ENCODE results near the gene MPPE1.
"Not testable (repeated sequence)": the region's sequence is repeated elsewhere in the genome, so short reads cannot be mapped to it uniquely, and the experiment has no call there.

Gene MPPE1, protein sequence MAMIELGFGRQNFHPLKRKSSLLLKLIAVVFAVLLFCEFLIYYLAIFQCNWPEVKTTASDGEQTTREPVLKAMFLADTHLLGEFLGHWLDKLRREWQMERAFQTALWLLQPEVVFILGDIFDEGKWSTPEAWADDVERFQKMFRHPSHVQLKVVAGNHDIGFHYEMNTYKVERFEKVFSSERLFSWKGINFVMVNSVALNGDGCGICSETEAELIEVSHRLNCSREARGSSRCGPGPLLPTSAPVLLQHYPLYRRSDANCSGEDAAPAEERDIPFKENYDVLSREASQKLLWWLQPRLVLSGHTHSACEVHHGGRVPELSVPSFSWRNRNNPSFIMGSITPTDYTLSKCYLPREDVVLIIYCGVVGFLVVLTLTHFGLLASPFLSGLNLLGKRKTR

DNA sequence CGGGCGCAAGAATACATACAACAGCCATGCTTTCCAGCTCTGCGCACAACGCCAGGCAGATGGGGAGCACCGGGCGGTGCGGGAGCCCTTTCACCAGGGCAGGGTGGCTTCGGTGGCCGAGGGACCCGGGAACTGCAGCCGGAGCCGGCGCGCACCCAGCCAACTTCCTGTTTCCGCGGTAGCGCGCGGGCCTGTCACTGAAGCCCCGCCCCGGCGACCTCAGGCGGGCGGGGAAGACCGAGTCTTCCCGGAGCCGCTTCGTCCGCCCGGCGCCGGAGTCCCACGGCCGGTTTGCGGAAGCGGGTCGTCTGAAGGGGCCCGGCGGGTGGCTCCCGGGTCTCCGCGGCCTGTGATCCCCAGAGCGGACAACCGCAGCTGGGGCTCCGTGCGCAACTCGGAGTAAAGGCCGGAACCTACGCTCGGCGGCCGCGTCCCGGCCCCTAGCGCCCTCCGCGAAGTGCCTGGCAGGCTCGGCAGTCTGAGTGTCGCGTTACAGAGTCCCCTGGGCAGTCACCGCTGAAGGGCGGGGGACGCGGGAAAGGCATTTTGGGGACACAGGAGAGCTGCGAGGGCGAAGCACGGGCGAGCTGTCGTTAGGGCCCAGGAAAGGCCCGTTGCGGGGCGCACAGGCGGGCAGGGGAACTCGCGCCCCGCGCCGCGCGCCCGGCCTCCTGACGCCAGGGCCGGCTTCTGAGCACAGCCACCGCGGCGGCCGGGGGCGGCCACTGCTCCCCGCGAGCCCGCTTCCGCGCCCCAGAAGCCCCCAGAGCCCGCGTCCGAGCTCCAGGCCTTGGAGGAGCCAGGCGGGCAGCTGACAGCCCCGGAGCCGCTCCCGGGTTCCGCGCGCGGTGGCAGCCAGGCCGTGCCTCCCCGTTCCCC, at the start of gene MPPE1:
Gene MPPE1, minus strand, starts transcription at position 136 of the 879 bp plus-strand sequence. CDS start 11,053 bp downstream, outside the sequence.
- DNase-seq (ENCODE audit: low spot score), result peak; percentile 91

DNA sequence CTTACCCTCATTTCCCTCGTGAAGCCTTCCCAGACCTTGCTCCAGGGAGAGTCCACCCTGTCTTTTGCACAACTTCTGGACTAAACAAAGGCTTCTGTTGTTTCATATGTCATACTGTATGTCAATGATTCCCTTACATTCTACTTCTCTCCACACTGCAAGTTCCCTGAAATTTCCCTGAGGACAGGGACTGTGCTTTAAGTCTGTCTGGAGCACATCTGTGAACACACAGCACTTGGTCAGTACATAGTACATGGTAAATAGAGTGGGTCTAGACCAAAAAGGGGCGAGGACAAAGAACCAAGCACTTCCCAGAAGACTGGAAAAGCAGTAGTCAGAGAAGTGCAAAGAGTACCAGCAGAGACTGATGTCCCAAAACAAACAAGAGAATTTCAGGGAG, 49.5 kb upstream of the MPPE1 start:
- no peak for DNase-seq (ENCODE audit: low spot score)

DNA sequence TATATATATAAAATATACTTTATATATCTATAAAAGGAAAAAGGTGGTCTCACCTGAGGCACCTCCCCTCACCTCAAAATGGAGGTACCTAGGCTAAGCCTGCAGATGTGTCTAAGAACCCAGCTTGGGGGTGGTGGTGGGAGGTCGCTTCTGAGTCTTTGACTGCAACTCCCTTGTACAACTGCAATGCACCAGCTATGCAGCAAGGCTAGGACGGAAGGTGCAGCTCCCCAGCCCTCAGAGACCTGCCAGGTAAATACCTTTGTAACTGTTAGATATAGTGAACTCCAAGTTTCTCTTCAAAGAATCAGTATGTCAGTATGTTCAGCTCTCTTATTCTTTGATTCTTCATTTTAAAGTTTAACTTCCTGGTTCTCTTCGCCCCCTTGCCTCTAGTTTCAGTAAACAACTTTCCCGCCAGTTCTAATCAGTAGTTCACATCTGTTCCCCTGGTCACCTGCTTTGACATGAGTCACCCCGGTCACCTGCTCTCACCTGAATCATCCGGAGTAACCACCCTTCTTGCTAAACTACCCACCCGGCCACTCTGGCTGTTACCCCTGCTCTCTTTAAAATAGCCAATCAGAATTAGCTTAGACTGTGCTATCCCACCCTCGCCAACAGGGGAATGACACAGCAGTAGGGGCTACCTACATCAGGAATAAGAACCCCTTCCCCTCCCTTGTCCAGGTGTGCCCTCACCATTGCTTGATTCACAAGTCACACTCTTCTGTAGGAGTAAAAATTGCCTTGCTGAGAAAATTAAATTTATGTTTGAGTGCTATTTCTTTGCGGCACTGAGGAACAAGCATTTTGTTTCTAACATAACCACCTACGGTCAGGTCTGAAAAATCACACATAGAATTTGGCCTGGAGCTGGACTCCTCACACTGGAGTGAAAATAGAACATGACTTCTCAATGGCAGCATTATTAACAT, 48.5 kb upstream of the MPPE1 start:
- no peak for DNase-seq (ENCODE audit: low spot score)

DNA sequence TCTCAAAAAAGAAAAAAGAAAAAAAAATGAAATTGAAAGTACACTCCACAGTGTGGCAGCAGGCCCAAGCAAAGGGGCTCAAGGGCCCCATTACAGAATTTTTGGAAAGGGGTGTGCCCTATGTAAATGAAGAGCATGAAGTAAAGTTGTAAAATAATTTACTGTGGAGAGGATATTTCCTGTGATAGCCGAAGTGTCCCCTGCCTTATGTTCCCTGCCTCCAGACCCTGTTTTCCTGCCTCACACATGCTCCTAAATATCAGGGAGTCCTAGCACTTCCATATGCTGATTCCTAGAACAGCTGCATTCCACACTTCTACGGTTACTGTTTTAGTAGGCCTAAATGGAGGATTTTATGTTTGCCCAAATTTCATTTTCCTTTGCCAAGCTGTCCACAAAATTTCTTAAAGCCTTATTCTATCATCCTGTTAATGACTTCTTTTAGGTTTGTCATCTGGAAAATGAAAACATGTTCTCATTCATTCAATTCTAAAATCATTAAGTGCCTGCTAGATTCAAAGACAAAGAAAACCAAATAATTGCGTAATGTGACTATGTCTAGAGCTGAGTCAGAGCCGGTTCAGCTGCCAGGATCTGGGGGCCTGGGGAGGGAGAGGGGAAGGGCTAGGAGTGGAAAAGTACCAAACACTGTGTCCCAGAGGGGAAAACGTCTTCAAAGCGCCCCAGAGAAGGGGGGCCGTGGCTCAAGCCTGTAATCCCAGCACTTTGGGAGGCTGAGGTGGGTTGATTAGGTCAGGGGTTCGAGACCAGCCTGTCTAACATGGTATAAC, 47.3 kb upstream of the MPPE1 start:
- DNase-seq (ENCODE audit: low spot score), result no peak

DNA sequence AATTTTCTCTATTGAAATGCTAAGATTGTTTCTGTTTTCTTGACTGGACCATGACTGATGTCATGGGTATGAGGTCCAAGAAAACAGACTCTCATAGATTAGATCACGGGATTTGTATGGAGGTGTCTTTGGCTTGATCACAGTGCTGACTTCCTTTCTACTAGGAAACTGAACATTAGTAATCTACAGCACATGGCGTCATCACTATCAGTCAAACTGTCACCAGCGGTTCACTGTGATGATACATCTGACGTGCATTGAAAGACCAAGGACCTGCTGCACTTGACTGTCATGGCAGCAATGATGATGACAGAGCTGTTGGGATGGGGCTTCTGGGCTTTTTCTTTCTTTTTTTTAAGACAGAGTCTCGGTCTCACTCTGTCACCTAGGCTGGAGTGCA, 45.0 kb upstream of the MPPE1 start:
- no peak for DNase-seq (ENCODE audit: low spot score)

DNA sequence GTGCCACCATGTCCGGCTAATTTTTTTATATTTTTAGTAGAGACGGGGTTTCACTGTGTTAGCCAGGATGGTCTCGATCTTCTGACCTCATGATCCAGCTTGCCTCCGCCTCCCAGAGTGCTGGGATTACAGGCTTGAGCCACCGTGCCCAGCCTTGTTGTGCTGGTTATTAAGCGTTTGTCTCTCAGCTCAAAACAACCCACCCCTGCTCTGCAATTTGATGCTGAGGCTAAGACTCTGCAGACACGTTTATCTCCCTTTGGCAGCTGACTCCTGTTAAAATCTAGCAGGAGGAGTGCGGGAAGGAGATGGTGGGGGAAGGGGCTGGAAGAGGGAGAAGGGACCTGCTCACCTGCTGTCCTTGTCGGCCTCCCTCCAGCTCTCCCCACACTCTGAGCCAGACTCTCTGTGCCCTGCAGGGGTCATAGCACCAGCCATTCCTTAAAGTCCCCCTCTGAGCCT, 43.3 kb upstream of the MPPE1 start:
- no peak for DNase-seq (ENCODE audit: low spot score)

DNA sequence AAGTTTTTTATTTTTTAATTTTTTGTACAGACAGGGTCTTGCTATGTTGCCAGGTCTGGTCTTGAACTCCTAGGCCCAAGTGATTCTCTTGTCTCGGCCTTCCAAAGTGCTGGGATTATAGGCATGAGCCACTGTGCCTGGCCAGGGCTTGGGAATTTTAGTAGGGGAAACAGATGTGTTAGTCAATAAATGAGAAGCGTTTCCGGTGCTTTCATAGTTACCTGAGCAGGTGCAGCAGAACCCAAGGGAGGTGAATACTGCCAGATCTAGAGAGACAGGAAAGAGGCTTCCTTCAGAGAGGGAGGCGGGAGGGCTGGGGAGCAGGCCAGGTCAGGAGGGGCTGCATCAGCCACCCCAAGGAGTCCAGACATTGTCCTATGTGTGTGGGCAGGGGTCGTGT, 42.7 kb upstream of the MPPE1 start:
- no peak for DNase-seq (ENCODE audit: low spot score)

DNA sequence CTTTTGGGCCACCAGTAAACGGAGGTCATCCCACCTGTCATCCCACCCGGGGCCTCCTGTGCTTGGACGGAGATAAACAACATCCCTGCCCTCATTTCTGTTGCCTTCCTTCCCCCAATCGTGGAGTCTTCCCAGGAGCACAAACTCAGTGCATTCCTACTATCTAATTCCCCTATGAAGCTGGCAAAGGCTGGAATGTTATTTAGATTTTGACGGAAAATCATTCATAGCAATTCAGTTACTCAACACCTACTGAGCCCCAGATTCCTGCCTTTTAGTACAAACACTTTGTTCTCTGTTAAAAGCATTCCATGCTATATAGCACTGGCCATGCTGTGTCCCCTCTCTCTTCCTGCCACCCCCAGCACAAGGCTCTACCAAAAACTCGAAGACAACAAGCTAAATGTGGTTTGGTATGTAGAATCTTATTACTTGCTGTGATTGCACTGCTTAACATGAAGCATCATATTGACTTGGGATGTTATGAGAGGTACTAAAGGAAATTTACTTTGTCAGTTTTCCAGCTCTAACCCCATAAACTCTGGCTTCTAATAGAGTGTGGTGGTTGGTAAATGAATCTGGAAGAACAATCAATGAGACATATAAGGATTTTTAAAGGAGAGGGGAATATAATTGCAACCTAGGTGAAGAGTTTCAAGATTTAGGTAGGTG, 40.9 kb upstream of the MPPE1 start:
- DNase-seq (ENCODE audit: low spot score), result no peak

DNA sequence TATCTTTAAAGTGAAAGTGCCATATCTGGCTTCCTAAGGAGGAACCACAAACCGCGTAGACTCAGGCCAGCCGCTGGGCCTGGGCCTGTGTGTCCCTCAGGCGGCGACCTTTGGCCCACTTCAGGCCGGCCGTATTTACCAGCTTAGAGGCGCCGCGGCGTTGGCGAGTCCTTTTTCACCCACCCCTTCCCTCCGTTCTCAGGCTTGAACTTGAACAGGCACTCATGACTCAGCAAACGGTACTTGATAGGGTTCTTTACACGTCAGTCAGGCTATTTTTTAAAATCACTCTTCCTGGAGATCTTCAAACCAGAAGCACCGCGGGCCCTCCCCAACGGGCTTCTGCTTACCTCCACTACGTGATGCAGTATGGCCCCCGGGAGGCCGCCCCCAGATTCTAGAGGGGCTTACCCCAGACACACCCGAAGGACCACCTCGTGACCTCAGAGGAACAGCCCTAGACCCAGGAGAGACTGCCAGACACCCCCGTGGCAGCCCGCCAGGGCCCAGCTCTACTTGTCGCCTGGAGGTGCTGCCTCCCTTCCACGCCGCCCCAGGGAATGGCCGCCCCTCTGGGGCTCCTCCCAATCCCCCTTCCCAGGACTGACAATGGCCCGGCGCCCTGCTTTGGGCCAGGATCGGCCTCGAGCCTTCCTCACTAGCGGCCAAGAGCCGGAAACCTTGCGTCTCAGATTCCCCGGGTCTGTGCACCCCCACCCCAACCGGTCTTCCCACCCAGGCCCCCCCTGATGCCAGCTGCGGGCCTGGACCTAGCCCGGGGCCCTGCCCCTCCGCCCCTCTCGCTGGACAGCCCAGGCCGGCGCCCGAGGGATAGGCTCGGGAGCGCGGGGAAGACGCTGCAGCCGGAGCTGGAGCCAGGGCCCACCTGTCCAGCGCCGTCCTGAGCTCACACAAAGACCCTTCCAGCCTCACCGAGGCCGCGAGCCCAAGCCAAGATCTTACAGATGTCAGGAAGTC, 39.4 kb upstream of the MPPE1 start:
- no peak for DNase-seq (ENCODE audit: low spot score)

DNA sequence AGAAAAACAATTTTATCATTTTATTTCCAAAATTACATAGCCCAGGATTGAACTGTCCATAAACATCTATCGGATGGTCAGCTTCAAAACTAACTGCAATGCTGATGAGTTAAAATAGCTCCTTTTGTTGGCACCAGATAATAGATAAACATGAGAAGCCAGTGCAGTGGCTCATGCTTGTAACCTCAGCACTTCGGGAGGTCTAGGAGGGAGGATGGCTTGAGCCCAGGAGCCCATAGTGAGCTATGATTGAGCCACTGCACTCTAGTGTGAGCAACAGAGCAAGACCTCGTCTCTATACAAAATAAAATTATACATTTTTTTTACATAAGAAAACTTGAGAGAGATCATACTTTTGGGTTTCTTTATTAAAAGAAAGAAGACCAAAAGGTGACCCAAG, 38.6 kb upstream of the MPPE1 start:
- DNase-seq (ENCODE audit: low spot score), result no peak

DNA sequence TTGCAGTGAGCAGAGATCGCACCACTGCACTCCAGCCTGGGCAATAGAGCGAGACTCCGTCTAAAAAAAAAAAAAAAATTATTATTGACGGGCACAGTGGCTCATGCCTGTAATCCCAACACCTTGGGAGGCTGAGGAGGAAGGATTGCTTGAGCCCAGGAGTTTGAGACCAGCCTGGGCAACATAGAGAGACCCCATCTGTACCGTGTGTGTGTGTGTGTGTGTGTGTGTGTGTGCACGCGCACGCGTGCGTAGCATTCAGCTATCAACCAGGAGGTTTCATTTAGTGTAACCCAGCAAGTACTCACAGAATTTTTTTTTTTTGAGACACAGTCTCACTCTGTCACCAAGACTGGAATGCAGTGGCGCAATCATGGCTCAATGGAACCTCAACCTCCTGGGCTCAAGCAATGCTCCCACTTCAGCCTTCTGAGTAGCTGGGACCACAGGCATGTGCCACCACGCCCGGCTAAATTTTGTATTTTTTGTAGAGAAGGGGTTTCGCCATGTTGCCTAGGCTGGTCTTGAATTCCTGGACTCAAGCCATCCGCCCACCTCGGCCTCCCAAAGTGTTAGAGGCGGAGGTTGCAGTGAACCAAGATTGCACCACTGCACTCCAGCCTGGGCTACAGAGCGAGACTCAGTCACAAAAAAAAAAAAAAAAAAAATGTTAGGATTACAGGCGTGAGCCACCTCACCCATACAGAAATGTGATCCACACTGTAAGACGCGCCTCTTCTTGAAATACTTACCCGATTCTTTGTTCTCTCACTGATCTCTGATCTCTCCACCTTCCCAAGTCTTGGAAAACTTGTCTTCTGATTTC, 37.9 kb upstream of the MPPE1 start:
- not testable (repeated sequence) for DNase-seq (ENCODE audit: low spot score)

DNA sequence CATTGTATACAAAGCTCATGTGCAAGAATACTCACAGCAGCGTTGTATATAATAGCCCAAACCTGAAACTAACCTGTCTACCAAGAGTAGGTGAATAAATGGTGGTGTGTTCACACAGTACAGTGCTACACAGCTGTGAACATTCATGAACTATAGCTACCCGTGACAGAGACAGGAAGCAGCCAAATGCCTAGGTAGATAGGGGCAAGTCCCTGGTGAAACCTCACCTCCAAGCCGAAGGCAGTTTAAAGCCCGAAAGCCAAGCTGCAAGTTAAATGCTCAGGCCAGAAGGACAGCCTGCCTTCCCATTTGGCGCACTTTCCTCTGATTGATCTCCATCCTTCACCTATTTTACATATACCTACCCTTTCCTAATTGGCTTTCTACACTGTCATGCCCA, 36.7 kb upstream of the MPPE1 start:
- no peak for DNase-seq (ENCODE audit: low spot score)

DNA sequence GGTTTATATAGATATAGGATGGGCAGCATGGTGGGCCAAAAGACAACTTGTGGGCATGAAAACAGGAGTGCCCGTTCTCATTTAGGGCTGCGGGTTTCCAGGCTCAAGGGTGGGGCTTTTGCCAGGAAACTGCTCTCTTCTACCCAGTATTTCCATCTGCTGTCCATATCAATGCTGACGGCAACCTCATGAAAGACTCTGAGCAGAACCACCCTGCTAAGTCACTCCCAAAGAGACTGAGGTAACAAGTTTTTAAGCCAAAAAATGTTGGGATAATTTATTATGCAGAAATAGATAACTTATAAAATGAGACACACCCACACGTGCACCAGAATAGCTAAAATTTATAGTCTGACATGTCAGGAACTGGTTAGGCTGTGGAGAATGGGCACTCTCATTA, 36.1 kb upstream of the MPPE1 start:
- DNase-seq (ENCODE audit: low spot score), result no peak

DNA sequence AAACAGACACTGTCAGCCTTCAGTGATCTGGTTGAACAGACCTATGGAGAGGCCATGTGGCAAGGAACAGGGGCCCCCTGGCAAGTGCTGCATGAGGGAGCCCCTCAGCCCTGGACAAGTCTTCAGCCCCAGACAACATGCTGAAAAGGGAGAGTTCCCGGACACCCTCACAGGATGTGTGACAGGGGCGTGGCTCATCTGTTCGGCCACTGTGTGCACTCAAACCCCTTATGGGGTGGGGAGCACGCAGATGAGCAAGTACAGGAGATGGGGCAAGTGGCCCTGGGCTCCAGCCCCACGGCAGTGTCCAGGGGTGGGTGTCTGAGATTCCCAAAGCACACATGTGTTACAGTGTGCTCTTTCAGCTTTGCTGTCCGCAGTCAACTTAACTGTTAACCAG, 35.4 kb upstream of the MPPE1 start:
- no peak for DNase-seq (ENCODE audit: low spot score)

DNA sequence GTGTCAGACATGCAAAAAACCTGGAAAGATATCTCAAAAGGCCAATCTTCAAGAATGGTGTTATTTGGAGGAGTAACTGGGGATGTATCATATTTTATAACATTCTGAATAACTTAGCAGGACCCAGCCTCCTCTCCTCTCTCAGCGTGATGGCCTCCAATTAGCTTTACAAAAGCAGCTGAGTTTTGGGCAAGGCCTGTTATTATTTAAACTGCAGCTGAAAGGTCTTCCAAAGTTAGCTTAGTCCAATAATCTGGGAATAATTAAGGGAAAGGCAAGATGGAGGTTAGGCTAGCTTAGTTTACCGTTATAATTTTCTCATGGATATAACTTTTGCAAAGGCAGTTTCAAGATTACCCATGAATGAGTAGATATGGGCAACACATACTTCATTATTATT, 32.8 kb upstream of the MPPE1 start:
- no peak for DNase-seq (ENCODE audit: low spot score)

DNA sequence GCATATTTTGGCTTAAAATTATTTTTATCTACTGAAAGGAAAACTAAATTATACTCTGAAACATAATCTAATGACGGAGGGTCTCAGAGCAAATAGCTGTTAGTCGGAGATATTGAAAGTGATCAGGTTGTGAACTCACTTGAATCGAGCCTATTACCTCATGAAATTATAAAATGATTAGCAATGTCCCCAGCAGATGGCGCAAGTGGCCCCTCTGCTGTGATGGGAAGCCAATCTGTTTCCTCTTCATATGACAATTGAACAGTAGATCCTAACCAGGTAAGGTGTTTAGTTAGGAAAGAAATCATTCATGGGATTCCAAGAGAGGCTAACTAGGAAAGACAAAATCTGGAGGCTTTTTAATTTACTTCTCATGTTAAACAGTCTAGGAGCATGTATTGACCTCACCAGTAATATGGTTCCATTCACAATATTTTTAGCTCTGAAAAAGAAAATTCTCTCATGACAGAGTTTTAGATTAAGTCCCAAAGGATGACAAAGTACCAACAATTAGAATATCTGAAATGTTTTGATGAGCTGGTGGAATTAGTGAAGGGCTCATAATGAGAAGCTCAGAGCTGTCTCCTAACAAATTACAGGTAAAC, 29.9 kb upstream of the MPPE1 start:
- DNase-seq (ENCODE audit: low spot score), result peak; percentile 77

DNA sequence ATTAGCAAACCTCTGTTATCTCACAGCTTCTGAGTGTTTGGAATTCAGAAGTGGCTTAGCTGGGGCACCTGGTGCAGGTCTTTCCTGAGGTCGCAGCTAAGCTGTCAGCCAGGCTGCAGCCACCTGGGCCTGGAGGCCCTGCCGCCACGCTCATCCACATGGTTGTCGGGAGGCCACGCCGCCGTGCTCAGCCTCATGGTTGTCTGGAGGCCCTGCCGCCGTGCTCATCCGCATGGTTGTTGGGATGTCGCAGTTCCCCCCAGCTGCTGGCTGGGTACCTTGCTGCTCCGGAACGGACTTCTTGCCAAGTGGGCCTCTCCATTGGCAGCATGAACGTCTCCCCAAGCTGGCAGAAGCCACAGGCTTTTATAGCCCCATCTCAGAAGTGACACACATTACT, 24.3 kb upstream of the MPPE1 start:
- no peak for DNase-seq (ENCODE audit: low spot score)

DNA sequence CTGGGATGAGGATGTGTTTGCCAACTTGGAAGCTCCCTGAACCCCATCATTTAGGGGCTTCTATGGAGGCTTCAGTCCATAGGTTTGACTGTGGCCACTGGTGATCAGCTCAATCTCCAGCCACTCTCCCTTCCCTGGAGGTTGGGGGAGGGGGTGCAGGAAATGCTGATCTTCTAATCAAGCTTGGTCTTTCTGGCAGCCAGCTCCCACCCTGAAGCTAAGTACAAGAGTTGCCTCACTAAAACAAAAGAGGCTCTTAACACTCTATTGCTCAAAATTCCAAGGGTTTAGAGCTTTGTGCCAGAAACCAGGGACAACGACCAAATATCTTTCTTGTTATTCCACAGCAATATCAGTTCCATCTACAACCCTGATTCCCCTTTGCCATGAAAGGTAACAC, 19.4 kb upstream of the MPPE1 start:
- no peak for DNase-seq (ENCODE audit: low spot score)

Measured in germinal center (tissue), 1 donor.